Loucy (cell line): ENCODE measurements around the gene FBXW12.

ENCODE experiments used
- H2AFZ ChIP-seq: fragments of 200-600 bp; sonication (generic); 2 replicates; pipeline ENCODE4 v1.6.0; 2016; ENCODE audit warnings: antibody characterized with exemption, mild to moderate bottlenecking, low read length, moderate library complexity
- H3F3A ChIP-seq: fragments of 200-600 bp; 2 replicates; pipeline ENCODE4 v1.6.0; 2016; ENCODE audit warnings: antibody characterized with exemption, low read depth, mild to moderate bottlenecking
- H3K27me3 ChIP-seq: fragments of 200-600 bp; sonication (generic); 2 replicates; pipeline ENCODE4 v1.6.1; 2014; ENCODE audit warnings: low read length, mild to moderate bottlenecking; ENCODE audit not compliant: insufficient read depth, poor library complexity, severe bottlenecking
- H3K36me3 ChIP-seq: fragments of 200-600 bp; sonication (generic); 2 replicates; pipeline ENCODE4 v1.6.1; 2016; ENCODE audit warnings: low read length; ENCODE audit not compliant: insufficient read depth
- H3K4me1 ChIP-seq: fragments of 200-600 bp; sonication (generic); 2 replicates; pipeline ENCODE4 v1.5.1; 2014; ENCODE audit warnings: low read length, mild to moderate bottlenecking; ENCODE audit not compliant: insufficient read depth, poor library complexity, severe bottlenecking
- H3K4me2 ChIP-seq: fragments of 200-600 bp; sonication (generic); 2 replicates; pipeline ENCODE4 v1.6.0; 2014; ENCODE audit warnings: antibody characterized with exemption, low read length, low read depth, mild to moderate bottlenecking; ENCODE audit not compliant: poor library complexity, severe bottlenecking
- H3K4me3 ChIP-seq: fragments of 200-600 bp; sonication (generic); 2 replicates; pipeline ENCODE4 v1.5.1; 2014; ENCODE audit warnings: low read length, mild to moderate bottlenecking, mixed read lengths; ENCODE audit not compliant: poor library complexity, severe bottlenecking
- H3K79me2 ChIP-seq: fragments of 200-600 bp; sonication (generic); 2 replicates; pipeline ENCODE4 v1.6.1; 2014; ENCODE audit warnings: low read length; ENCODE audit not compliant: insufficient read depth
- H3K9ac ChIP-seq: fragments of 200-600 bp; sonication (generic); 2 replicates; pipeline ENCODE4 v1.6.0; 2014; ENCODE audit warnings: mild to moderate bottlenecking, low read depth, low read length, moderate library complexity; ENCODE audit not compliant: poor library complexity, severe bottlenecking
- H3K9me2 ChIP-seq: fragments of 200-600 bp; sonication (generic); replicated peaks from 2 replicates; pipeline ENCODE4 v1.6.1; 2016; ENCODE audit warnings: low read depth, low read length, mixed read lengths
- H3K9me3 ChIP-seq: fragments of 200-600 bp; sonication (generic); 2 replicates; pipeline ENCODE4 v1.6.1; 2014; ENCODE audit warnings: mild to moderate bottlenecking, antibody characterized with exemption, low read length, low read depth; ENCODE audit not compliant: insufficient read depth
- H4K20me1 ChIP-seq: fragments of 200-600 bp; sonication (generic); 2 replicates; pipeline ENCODE4 v1.6.0; 2014; ENCODE audit warnings: antibody characterized with exemption, low read length, mild to moderate bottlenecking; ENCODE audit not compliant: insufficient read depth, poor library complexity, severe bottlenecking
- EZH2phosphoT487 ChIP-seq: fragments of 200-600 bp; IDR thresholded peaks from 2 replicates; pipeline ENCODE4 v1.6.1; 2018; ENCODE audit warnings: antibody characterized with exemption, mild to moderate bottlenecking, moderate library complexity, borderline replicate concordance
- TF ChIP-seq, protein P1 (sequence below): fragments of 200-600 bp; sonication (generic); conservative IDR thresholded peaks from 2 replicates; pipeline ENCODE4 v1.5.1; 2014; ENCODE audit warnings: mild to moderate bottlenecking, antibody characterized with exemption, low read length

Gene FBXW12

DNA sequence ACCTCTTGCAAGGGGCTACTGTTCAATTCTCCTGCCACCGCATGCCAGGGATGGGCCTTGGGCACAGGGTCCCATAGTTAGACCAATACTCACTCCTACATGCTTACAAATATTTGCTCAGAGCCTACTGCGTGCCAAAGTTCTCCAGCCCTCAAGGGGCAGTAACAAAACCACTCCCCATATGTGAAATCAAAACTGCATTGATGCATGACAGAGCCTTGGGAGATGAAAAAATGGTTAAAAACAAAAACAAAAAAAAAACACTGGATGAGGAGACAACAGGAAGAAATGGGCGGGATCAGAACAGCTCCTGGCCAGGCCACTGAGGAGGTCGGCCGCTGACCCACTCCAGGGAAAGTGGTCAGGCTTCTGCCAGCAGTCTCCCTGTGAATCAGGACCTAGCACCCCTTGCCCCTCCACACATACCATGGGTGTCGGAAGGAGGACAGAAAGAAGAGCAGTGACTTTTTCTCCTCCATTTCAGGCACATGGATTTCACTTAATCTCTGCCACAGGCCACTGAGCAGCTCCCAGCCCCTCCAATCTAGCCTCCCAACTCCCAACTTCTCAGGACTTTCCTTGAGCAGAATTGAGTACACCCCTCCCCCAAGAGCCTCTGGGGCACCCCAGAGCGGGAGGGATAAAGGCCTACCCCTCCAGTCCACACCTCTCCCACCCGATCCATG is 55.1 kb downstream of the FBXW12 start:
- Histone ChIP-seq H3K36me3 (peaks cover 6% of the 10 kb centered on the region; the same call in 1 of the 2 replicates), H3K4me3 (peak overlapping the region; percentile 78), H4K20me1 (peaks cover 30% of the 10 kb centered on the region), H3K4me2 (peak overlapping the region; percentile 96), H2AFZ (no peak overlapping the region), H3K9me3 (no peaks in the 10 kb centered on the region), H3F3A (no peaks in the 10 kb centered on the region), H3K9me2 (no peaks in the 10 kb centered on the region), H3K9ac (peak overlapping the region; percentile 82), H3K79me2 (peaks cover 73% of the 10 kb centered on the region), H3K4me1 (peaks cover 46% of the 10 kb centered on the region), H3K27me3 (no peaks in the 10 kb centered on the region)
- TF ChIP-seq, protein P1, sequence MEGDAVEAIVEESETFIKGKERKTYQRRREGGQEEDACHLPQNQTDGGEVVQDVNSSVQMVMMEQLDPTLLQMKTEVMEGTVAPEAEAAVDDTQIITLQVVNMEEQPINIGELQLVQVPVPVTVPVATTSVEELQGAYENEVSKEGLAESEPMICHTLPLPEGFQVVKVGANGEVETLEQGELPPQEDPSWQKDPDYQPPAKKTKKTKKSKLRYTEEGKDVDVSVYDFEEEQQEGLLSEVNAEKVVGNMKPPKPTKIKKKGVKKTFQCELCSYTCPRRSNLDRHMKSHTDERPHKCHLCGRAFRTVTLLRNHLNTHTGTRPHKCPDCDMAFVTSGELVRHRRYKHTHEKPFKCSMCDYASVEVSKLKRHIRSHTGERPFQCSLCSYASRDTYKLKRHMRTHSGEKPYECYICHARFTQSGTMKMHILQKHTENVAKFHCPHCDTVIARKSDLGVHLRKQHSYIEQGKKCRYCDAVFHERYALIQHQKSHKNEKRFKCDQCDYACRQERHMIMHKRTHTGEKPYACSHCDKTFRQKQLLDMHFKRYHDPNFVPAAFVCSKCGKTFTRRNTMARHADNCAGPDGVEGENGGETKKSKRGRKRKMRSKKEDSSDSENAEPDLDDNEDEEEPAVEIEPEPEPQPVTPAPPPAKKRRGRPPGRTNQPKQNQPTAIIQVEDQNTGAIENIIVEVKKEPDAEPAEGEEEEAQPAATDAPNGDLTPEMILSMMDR = no peak
- TF ChIP-seq EZH2phosphoT487 = no peak

- Histone ChIP-seq H3K4me2 (peak overlapping the region; percentile 96), H3K27me3 (no peaks in the 10 kb centered on the region), H3K4me1 (peaks cover 46% of the 10 kb centered on the region), H3K36me3 (peaks cover 4% of the 10 kb centered on the region; the same call in 1 of the 2 replicates), H3K9me2 (no peaks in the 10 kb centered on the region), H3F3A (no peaks in the 10 kb centered on the region), H3K4me3 (peak overlapping the region; percentile 78), H4K20me1 (peaks cover 28% of the 10 kb centered on the region), H3K79me2 (peaks cover 71% of the 10 kb centered on the region), H3K9ac (peak overlapping the region; percentile 82), H3K9me3 (no peaks in the 10 kb centered on the region), H2AFZ (no peak overlapping the region)
- TF ChIP-seq, protein P1 = no peak
- no peak for TF ChIP-seq EZH2phosphoT487
These were observed 55.6 kb downstream of the FBXW12 start for GRCh38 chr3:48427630-48427962.

- no peaks in the 10 kb centered on the region; the same call in 1 of the 2 replicates for H3K36me3 ChIP-seq
- peak overlapping the region; percentile 96 for H3K4me2 ChIP-seq
- no peaks in the 10 kb centered on the region for H3K9me2 ChIP-seq
- no peaks in the 10 kb centered on the region for H3K9me3 ChIP-seq
- H3K4me1 ChIP-seq = peaks cover 46% of the 10 kb centered on the region
- H3F3A ChIP-seq = no peaks in the 10 kb centered on the region
- H2AFZ ChIP-seq = no peak overlapping the region
- H3K27me3 ChIP-seq = no peaks in the 10 kb centered on the region
- peaks cover 22% of the 10 kb centered on the region for H4K20me1 ChIP-seq
- peak overlapping the region; percentile 82 for H3K9ac ChIP-seq
- TF ChIP-seq EZH2phosphoT487 = no peak
- TF ChIP-seq, protein P1 = no peak
- peak overlapping the region; percentile 78 for H3K4me3 ChIP-seq
- peaks cover 65% of the 10 kb centered on the region for H3K79me2 ChIP-seq
These were observed 56.1 kb downstream of the FBXW12 start for GRCh38 chr3:48428088-48428571.
